ENCODE measurements around the gene GBP7. TPM values are rescaled to one million over a fixed set of nuclear protein-coding genes. Genes with fewer than 3 reads are reported as not detected.
A peak's percentile ranks its signal among the peaks of the same experiment; 100 is the strongest.

Gene GBP7
- total RNA-seq, 1 experiment from 2014 or later = not detected

GRCh38 chr1:89199525-89200031 lies 23.8 kb upstream of the GBP7 start:
- no TSS peak for BruUV-seq (replicated peaks)
- no peaks in the 10 kb centered on the region for H3K9me2 ChIP-seq (ENCODE audit: insufficient read depth)
- no peaks in the 10 kb centered on the region for H3K9me3 ChIP-seq (ENCODE audit: insufficient read depth, low read depth)
- H3K27me3 ChIP-seq (ENCODE audit: insufficient read depth, low read depth) = no peaks in the 10 kb centered on the region
- no peak overlapping the region for H3K27ac ChIP-seq
- H4K20me1 ChIP-seq (ENCODE audit: insufficient read depth) = no peaks in the 10 kb centered on the region
- POLR2A ChIA-PET (ENCODE audit: unreplicated experiment) = no interaction called here
- no peak overlapping the region for H3K4me3 ChIP-seq
- DNase-seq = no peak
- H3K4me2 ChIP-seq = no peak overlapping the region
- H3F3A ChIP-seq (ENCODE audit: insufficient read depth, low read depth) = no peaks in the 10 kb centered on the region
- H3K36me3 ChIP-seq (ENCODE audit: low read depth) = no peaks in the 10 kb centered on the region
- CTCF ChIA-PET = no interaction called here
- H2AFZ ChIP-seq = no peak overlapping the region
- no peaks in the 10 kb centered on the region for H3K4me1 ChIP-seq (replicated peaks; ENCODE audit: insufficient read depth)
- intact Hi-C loops (cut with micrococcal nuclease; ENCODE audit: unreplicated experiment) = loop anchor here (10.0 kb wide), 1 partner anchor 155 kb away; no protein-coding TSS in a partner anchor
- TF ChIP-seq EZH2 (IDR thresholded peaks at IDR 0.05; ENCODE audit: low read depth) (no peak), CTCF (conservative IDR thresholded peaks at IDR 0.05) (no peak)
- H3K79me2 ChIP-seq (ENCODE audit: low read depth) = no peaks in the 10 kb centered on the region

- POLR2A ChIA-PET (ENCODE audit: unreplicated experiment) = no interaction called here
Measured at GRCh38 chr1:89198491-89199072, 22.8 kb upstream of the GBP7 start, which contains the start of gene GBP4. TSS of gene GBP4 (minus strand) at chr1:89198942. CDS start at chr1:89198834, 108 bp downstream.

GRCh38 chr1:89198081-89198480 lies 22.3 kb upstream of the GBP7 start:
- no peak overlapping the region for H3K4me3 ChIP-seq
- ChIA-PET CTCF (no interaction called here), POLR2A (ENCODE audit: unreplicated experiment) (no interaction called here)
- H2AFZ ChIP-seq = no peak overlapping the region
- no peaks in the 10 kb centered on the region for H3K9me2 ChIP-seq (ENCODE audit: insufficient read depth)
- TF ChIP-seq CTCF (conservative IDR thresholded peaks at IDR 0.05) (no peak), EZH2 (IDR thresholded peaks at IDR 0.05; ENCODE audit: low read depth) (no peak)
- intact Hi-C loops (cut with micrococcal nuclease; ENCODE audit: unreplicated experiment) = loop anchor here (10.0 kb wide), 1 partner anchor 157 kb away; no protein-coding TSS in a partner anchor
- no peaks in the 10 kb centered on the region for H3K9me3 ChIP-seq (ENCODE audit: insufficient read depth, low read depth)
- BruUV-seq (replicated peaks) = no TSS peak
- no peaks in the 10 kb centered on the region for H3K79me2 ChIP-seq (ENCODE audit: low read depth)
- H4K20me1 ChIP-seq (ENCODE audit: insufficient read depth) = no peaks in the 10 kb centered on the region
- H3K36me3 ChIP-seq (ENCODE audit: low read depth) = no peaks in the 10 kb centered on the region
- no peaks in the 10 kb centered on the region for H3K27me3 ChIP-seq (ENCODE audit: insufficient read depth, low read depth)
- no peaks in the 10 kb centered on the region for H3F3A ChIP-seq (ENCODE audit: insufficient read depth, low read depth)
- no peak for DNase-seq
- no peak overlapping the region for H3K27ac ChIP-seq
- H3K4me1 ChIP-seq (replicated peaks; ENCODE audit: insufficient read depth) = no peaks in the 10 kb centered on the region
- no peak overlapping the region for H3K4me2 ChIP-seq

More at GRCh38 chr1:89198491-89199072, 22.8 kb upstream of the GBP7 start, which contains the start of gene GBP4:
- H3K4me2 ChIP-seq = no peak within 1 kb of the TSS
- intact Hi-C loops (cut with micrococcal nuclease; ENCODE audit: unreplicated experiment) = loop anchor here (10.0 kb wide), 1 partner anchor 156 kb away; no protein-coding TSS in a partner anchor
- H3F3A ChIP-seq (ENCODE audit: insufficient read depth, low read depth) = no peaks in the 10 kb centered on the region
- peak in 1 of 2 experiments; percentile 10 for DNase-seq
- H3K9me2 ChIP-seq (ENCODE audit: insufficient read depth) = no peaks in the 10 kb centered on the region
- TF ChIP-seq CTCF (conservative IDR thresholded peaks at IDR 0.05) = no peak
- no peak for TF ChIP-seq EZH2 (IDR thresholded peaks at IDR 0.05; ENCODE audit: low read depth)
- no peaks in the 10 kb centered on the region for H3K79me2 ChIP-seq (ENCODE audit: low read depth)
- no peak within 1 kb of the TSS for H2AFZ ChIP-seq
- CTCF ChIA-PET = interaction anchor here (0.6 kb wide), 1 partner anchor 177 kb away, joined by 7 read pairs; no protein-coding TSS in a partner anchor
- H4K20me1 ChIP-seq (ENCODE audit: insufficient read depth) = no peaks in the 10 kb centered on the region
- no peaks in the 10 kb centered on the region for H3K36me3 ChIP-seq (ENCODE audit: low read depth)
- no peak within 1 kb of the TSS for H3K27ac ChIP-seq
- no TSS peak for BruUV-seq (replicated peaks)
- no peaks in the 10 kb centered on the region for H3K9me3 ChIP-seq (ENCODE audit: insufficient read depth, low read depth)
- H3K4me3 ChIP-seq = no peak within 1 kb of the TSS
- H3K4me1 ChIP-seq (replicated peaks; ENCODE audit: insufficient read depth) = no peaks in the 10 kb centered on the region
- no peaks in the 10 kb centered on the region for H3K27me3 ChIP-seq (ENCODE audit: insufficient read depth, low read depth)
